Keratinocyte (primary cell): ENCODE data around the gene CCDC167.

Source experiments
- CTCF ChIP-seq, 3 experiments: IDR thresholded peaks in 1 of 3; conservative IDR thresholded peaks in 1 of 3; optimal IDR thresholded peaks in 1 of 3; 2 replicates in 2 of 3; 3 replicates in 1 of 3; pipeline versions ENCODE3 to v1.5.1; 2011; ENCODE audit warnings: low read length in 3 of 3, mild to moderate bottlenecking in 3 of 3, moderate library complexity in 2 of 3, control low read depth in 1 of 3, inconsistent platforms in 1 of 3; ENCODE audit not compliant: insufficient read depth in 2 of 3; ENCODE audit errors: extremely low read depth in 1 of 3
- EZH2 ChIP-seq: IDR thresholded peaks from one replicate; pipeline ENCODE4 v1.6.1; 2012; ENCODE audit warnings: inconsistent platforms, mild to moderate bottlenecking, low read length, moderate library complexity

- TF ChIP-seq CTCF (optimal IDR thresholded peaks at IDR 0.05 in 1 of 3, IDR thresholded peaks at IDR 0.05 in 1 of 3, conservative IDR thresholded peaks at IDR 0.05 in 1 of 3; ENCODE audit: extremely low read depth in 1 of 3, insufficient read depth in 2 of 3, low read length in 3 of 3) (no peak), EZH2 (no peak)
Observed at GRCh38 chr6:37502703-37503291, 3.1 kb upstream of the CCDC167 start.
